Measurements from ENCODE around the gene UCKL1.

DNA sequence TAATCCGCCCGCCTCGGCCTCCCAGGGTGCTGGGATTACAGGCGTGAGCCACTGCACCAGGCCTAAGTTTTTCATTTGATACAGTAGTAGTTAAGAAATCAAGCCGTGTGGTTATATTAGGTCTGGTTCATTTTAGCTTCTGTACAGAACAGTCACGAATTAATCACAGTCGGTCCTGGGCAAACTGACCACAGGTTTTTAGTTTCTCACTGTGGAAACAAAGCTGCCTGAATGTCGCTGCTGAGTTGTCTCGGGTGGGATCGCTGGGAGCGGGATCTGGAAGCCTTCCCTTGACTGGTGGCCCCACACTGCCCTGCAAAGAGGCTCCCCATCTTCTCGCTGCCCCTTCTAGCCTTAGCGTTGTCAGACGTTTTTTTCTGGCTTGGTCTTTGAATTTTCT, 18.6 kb downstream of the UCKL1 start:
- TF ChIP-seq, protein P1, sequence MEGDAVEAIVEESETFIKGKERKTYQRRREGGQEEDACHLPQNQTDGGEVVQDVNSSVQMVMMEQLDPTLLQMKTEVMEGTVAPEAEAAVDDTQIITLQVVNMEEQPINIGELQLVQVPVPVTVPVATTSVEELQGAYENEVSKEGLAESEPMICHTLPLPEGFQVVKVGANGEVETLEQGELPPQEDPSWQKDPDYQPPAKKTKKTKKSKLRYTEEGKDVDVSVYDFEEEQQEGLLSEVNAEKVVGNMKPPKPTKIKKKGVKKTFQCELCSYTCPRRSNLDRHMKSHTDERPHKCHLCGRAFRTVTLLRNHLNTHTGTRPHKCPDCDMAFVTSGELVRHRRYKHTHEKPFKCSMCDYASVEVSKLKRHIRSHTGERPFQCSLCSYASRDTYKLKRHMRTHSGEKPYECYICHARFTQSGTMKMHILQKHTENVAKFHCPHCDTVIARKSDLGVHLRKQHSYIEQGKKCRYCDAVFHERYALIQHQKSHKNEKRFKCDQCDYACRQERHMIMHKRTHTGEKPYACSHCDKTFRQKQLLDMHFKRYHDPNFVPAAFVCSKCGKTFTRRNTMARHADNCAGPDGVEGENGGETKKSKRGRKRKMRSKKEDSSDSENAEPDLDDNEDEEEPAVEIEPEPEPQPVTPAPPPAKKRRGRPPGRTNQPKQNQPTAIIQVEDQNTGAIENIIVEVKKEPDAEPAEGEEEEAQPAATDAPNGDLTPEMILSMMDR (IDR thresholded peaks at IDR 0.05) = no peak
- TF ChIP-seq POLR2A (IDR thresholded peaks at IDR 0.05) = no peak
